CD4-positive, alpha-beta T cell treated with Interleukin-21 for 1 hour (primary cell): ENCODE results near the gene CSNK2B.

Experiments used
- DNase-seq: peaks from one replicate; pipeline ENCODE4 v3.0.0-alpha.2; 2020

Gene CSNK2B

GRCh38 chr6:31665501-31666336 is at the start of gene CSNK2B:
Gene CSNK2B, plus strand, starts transcription at chr6:31666080. Its CDS starts 752 bp downstream, at chr6:31666832.
- peak; percentile 98 for DNase-seq

DNA sequence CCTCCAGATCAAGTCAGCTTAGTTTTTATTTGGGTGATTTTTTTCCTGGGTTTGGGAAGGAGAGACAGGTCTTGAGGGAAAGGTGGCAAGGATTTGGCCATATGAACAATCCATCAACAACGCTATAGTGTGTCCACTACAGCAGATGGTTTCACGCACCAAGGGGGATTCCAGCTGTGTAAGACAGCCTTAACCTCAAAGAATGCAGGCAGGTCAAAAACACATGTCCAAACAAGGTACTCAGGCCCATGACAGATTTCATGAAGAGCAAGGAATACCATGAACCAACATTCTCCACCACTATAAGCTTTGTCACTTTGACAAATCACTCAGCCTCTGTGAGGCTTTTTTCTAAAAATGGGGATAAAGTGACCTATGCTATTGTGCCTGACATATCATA is 48.9 kb upstream of the CSNK2B start:
- no peak for DNase-seq

DNA sequence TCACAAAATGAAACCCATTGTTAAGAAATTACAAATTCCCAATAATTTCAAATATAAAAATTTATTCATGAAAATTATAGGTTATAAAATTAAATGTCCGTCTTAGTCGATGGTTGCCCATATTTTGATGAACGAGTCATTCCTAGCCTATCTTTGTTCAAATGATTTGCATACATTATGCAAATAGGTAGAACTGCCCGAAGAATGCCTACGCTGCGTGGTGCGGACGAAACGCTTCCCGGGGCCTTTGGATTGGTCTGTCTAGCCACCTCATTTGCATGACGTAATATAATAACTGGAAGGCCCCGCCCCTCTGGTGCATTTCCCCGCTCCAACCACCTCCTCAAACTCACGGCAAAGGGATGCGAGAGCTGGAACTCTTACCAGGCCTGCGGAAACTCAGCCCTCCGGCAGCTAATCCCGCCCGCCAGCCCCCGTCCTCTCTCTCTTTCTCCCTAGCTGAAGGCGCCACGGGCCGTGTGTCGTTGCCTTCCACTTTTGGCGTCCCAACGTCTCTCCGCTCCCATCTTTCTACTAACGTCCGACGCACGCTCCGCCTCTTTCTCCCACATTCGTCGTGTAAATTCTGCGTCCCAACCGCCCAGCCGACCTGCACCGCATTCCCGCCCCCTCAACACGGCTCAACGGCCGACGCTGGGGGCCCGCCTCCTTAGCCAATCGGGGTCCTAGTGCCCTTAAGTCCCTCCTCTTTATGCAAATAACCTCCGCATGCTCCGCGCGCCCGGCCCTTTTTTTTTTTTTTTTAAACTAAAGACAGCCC is 45.9 kb upstream of the CSNK2B start:
- DNase-seq: peak; percentile 98

DNA sequence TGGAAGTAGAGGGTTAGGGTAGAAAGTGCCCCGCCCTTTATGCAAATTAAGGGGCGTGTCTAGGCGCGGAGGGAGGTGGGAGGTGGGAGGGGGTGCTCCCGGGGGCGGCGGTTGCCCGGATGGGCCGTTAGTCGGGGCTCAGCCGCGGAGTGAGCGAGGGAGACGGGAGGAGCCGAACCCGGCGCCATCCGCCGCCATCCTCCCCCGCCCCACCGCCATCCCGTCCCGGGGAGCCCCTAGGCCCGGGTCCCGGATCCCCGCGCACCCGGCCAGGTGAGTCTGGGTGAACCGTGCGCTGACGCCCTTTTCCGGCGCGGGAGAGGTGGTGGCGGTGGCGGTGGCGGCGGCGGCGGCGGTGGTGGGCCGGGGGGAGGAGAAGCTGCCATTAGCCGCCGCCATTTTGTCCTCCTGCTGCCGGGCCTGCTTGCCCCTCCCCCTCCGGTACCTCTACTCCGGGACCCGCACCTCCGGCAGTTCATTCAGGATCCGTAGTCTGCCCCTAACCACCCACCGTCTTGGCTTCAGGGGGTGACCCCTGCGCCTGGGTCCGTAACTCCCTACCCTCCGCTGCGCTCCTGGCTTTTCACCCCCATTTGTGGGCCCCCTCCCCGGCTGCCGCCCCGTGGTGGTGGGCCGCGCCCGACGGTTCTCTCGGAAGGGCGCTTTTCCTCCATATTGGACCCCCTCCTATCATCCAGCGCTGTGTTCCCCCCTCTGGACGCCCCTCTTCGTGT is 45.1 kb upstream of the CSNK2B start, which contains the start of gene PRRC2A:
PRRC2A (plus strand) TSS at position 130 of the 734 bp plus-strand sequence. CDS start 2,075 bp downstream, outside the sequence.
- DNase-seq: no peak

- DNase-seq: no peak
Observed at GRCh38 chr6:31621320-31621939, 44.5 kb upstream of the CSNK2B start.

DNA sequence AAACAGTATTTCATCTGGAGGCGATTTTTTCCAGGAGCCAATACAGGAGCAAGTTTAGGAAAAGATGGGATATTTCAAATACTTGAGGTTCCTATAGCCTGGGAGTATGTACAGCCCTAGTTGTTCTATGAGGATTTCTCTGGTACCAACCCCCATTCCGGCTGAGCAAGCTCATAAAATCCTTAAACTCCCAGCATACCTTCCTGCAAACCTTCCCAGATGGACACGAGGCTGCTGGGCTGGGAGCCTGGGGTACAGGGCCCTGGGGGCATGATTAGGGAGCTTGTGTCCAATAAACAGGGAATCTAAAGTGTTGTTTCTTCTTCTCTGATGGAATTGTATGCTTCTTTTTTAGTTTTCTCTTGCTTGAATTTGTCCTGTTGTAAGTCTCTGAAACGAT is 43.9 kb upstream of the CSNK2B start:
- no peak for DNase-seq

DNA sequence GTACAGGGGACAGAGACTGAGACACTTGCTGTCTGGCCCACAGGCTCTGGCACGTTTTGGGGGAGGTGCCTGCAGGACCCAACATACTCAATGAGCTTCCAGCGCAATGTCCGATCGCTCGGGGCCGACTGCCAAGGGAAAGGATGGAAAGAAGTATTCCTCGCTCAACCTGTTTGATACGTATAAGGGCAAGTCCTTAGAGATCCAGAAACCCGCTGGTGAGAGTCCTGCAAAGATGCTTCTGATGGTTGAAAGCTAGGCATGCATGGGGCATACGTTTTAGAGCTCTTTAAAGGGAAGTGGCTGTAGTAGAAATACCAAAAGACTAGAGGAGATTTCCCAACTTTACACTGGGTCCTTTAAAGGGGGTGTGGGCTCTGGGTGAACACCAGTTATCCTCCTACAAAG is 43.2 kb upstream of the CSNK2B start:
- no peak for DNase-seq

GRCh38 chr6:31624070-31624469 is 41.8 kb upstream of the CSNK2B start:
- DNase-seq: no peak

GRCh38 chr6:31626952-31627351 is 38.9 kb upstream of the CSNK2B start:
- DNase-seq: no peak

GRCh38 chr6:31627690-31628287 is 38.1 kb upstream of the CSNK2B start:
- no peak for DNase-seq

DNA sequence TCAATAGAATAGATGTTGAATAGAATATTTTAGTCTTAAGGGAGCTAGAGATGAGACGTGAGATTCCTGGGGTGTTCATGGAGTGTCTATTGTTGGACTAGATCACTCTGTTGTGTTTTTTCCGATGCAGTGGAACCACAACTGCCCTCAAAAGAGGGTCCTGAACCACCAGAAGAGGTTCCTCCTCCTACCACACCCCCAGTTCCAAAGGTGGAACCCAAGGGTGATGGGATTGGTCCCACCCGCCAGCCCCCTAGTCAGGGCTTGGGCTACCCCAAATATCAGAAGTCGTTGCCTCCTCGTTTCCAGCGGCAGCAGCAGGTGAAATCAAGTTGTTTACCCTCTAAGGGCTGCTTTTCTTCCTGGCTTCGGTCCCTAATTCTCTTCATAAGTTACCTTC is 36.9 kb upstream of the CSNK2B start:
- no peak for DNase-seq

GRCh38 chr6:31630177-31630934 is 35.5 kb upstream of the CSNK2B start:
- DNase-seq: no peak

GRCh38 chr6:31631209-31631608 is 34.7 kb upstream of the CSNK2B start:
- no peak for DNase-seq

DNA sequence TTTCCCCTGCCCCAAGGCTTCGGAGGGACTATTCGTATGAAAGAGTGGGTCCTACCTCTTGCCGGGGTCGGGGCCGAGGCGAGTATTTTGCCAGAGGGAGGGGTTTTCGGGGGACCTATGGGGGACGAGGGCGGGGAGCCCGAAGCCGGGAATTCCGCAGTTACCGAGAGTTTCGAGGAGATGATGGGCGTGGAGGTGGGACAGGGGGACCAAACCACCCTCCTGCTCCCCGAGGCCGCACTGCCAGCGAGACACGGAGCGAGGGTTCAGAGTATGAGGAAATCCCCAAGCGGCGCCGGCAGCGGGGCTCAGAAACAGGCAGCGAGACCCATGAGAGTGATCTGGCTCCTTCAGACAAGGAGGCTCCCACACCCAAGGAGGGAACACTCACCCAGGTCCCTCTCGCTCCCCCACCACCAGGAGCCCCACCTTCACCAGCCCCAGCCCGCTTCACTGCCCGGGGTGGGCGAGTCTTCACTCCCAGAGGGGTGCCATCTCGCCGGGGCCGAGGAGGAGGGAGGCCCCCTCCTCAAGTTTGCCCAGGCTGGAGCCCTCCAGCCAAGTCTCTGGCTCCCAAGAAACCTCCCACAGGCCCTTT is 34.1 kb upstream of the CSNK2B start:
- DNase-seq: no peak

DNA sequence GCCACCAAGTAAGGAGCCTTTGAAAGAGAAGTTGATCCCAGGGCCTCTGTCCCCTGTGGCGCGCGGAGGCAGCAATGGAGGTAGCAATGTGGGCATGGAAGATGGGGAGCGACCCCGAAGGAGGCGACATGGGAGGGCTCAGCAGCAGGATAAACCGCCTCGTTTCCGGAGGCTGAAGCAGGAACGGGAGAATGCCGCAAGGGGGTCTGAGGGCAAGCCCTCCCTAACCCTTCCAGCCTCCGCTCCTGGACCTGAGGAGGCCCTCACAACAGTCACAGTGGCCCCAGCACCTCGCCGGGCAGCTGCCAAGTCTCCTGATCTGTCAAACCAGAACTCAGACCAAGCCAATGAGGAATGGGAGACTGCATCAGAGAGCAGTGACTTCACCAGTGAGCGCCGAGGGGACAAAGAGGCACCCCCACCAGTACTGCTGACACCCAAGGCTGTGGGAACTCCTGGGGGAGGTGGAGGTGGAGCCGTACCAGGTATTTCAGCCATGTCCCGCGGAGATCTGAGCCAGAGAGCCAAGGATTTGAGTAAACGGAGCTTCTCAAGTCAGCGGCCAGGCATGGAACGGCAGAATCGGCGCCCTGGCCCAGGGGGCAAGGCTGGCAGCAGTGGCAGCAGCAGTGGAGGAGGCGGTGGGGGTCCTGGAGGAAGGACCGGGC is 33.5 kb upstream of the CSNK2B start:
- DNase-seq: no peak

GRCh38 chr6:31633447-31633846 is 32.4 kb upstream of the CSNK2B start:
- no peak for DNase-seq

DNA sequence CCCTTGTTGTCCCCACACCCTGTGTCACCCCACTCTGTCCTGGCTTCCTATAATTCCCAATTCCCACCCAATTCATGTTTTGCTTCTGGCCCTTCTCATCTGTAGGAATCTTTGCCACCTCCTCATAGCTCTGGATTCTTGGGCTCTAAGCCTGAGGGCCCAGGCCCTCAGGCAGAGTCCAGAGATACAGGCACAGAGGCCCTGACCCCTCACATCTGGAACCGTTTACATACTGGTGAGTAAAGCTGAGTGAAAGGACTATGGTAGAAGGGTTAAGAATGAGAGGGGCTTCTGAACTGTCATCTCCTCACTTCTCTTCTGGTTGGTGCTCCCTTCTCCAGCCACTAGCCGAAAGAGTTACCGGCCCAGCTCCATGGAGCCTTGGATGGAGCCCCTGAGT is 31.7 kb upstream of the CSNK2B start:
- no peak for DNase-seq

DNA sequence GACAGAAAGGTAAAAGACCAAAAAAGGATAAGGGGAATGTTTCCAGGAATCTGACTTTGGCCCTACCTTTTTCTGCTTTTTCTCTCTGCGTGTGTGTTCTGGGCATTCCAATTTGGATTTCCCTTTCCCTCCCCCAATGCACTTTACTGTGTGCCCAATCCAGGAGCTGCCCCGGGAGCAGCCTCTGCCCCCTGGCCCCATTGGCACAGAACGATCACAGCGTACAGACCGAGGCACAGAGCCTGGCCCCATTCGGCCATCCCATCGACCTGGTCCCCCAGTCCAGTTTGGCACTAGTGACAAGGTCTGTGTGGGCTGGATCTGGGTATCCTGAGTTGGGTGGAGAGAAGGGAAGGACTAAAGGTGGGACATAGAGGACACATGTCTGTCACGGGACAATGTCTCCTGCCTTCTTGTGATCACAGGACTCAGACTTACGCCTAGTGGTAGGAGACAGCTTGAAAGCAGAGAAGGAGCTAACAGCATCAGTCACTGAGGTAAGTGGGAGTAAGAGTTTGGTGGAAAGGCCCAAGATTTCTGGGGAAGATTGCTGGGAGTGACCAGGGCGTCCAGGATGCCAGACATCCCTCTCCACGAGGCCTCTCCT is 30.8 kb upstream of the CSNK2B start:
- no peak for DNase-seq

GRCh38 chr6:31636698-31637596 is 28.9 kb upstream of the CSNK2B start:
- DNase-seq: no peak
